PC-9 (cell line): ENCODE data around the gene CYB5R4. TPM values are rescaled to one million over a fixed set of nuclear protein-coding genes. Genes with fewer than 3 reads are reported as not detected.

Experiments used
- BruUV-seq: library from RNA; stranded (reverse); fragments of 400-500 nt; replicated peaks from 2 replicates; lab custom pipeline; 2021; lab: Mats Ljungman, UMichigan
- CTCF ChIA-PET: fragments of 300-600 bp; sonication (Branson Sonifier 250); formaldehyde crosslinking; loops from one replicate; lab custom pipeline; 2022; ENCODE audit warnings: antibody characterized with exemption; lab: Charles Lee
- POLR2A ChIA-PET: fragments of 300-600 bp; sonication (Branson Sonifier 250); formaldehyde crosslinking; loops from one replicate; lab custom pipeline; 2022; ENCODE audit warnings: antibody characterized with exemption; ENCODE audit not compliant: unreplicated experiment; lab: Charles Lee
- DNase-seq, 2 experiments: peaks; one replicate each; pipeline versions ENCODE4 v3.0.0 to v3.0.0-alpha.2; 2015 to 2022; ENCODE audit warnings: mixed read lengths in 1 of 2
- H2AFZ ChIP-seq: fragments of 200-600 bp; sonication (generic); 2 replicates; pipeline ENCODE4 v1.8.1; 2017; ENCODE audit warnings: antibody characterized with exemption
- H3F3A ChIP-seq: fragments of 200-600 bp; sonication (generic); 2 replicates; pipeline ENCODE4 v1.8.1; 2017; ENCODE audit warnings: antibody characterized with exemption, mild to moderate bottlenecking, low read depth; ENCODE audit not compliant: insufficient read depth
- H3K27ac ChIP-seq: fragments of 200-600 bp; sonication (generic); 2 replicates; pipeline ENCODE4 v1.6.1; 2016; ENCODE audit warnings: mixed run types
- H3K27me3 ChIP-seq: fragments of 200-600 bp; sonication (generic); 2 replicates; pipeline ENCODE4 v1.6.1; 2016; ENCODE audit warnings: low read depth, mixed run types; ENCODE audit not compliant: insufficient read depth
- H3K36me3 ChIP-seq: fragments of 200-600 bp; sonication (generic); 2 replicates; pipeline ENCODE4 v1.6.1; 2016; ENCODE audit warnings: low read depth, mixed run types
- H3K4me1 ChIP-seq: fragments of 200-600 bp; sonication (generic); replicated peaks from 2 replicates; pipeline ENCODE4 v1.6.1; 2016; ENCODE audit warnings: mixed run types; ENCODE audit not compliant: insufficient read depth
- H3K4me2 ChIP-seq: fragments of 200-600 bp; sonication (generic); 2 replicates; pipeline ENCODE4 v1.6.1; 2017; ENCODE audit warnings: mixed run types
- H3K4me3 ChIP-seq: fragments of 200-600 bp; sonication (generic); 2 replicates; pipeline ENCODE4 v1.6.1; 2016; ENCODE audit warnings: mixed run types
- H3K79me2 ChIP-seq: fragments of 200-600 bp; sonication (generic); 2 replicates; pipeline ENCODE4 v1.6.1; 2017; ENCODE audit warnings: low read depth, mixed run types
- H3K9me2 ChIP-seq: fragments of 200-600 bp; sonication (generic); 2 replicates; pipeline ENCODE4 v1.8.1; 2017; ENCODE audit warnings: mild to moderate bottlenecking; ENCODE audit not compliant: insufficient read depth
- H3K9me3 ChIP-seq: fragments of 200-600 bp; sonication (generic); 2 replicates; pipeline ENCODE4 v1.8.1; 2016; ENCODE audit warnings: low read depth; ENCODE audit not compliant: insufficient read depth
- H4K20me1 ChIP-seq: fragments of 200-600 bp; sonication (generic); 2 replicates; pipeline ENCODE4 v1.8.1; 2017; ENCODE audit not compliant: insufficient read depth
- EZH2 ChIP-seq: fragments of 200-600 bp; sonication (generic); IDR thresholded peaks from 2 replicates; pipeline ENCODE4 v1.8.0; 2017; ENCODE audit warnings: antibody characterized with exemption, low read depth
- intact Hi-C: fragments of 100-400 bp; cut with micrococcal nuclease; formaldehyde crosslinking; loops from one replicate; pipeline ENCODE4 v1.10.0; 2022; ENCODE audit not compliant: unreplicated experiment
- total RNA-seq: library from RNA; stranded (reverse); gene quantifications from 2 replicates; pipeline ENCODE4 v1.2.3, GENCODE V29; 2021
- TF ChIP-seq, protein P1 (sequence below): fragments of 200-600 bp; sonication (generic); conservative IDR thresholded peaks from 2 replicates; pipeline ENCODE4 v1.6.1; 2017; ENCODE audit warnings: mixed run types, antibody characterized with exemption, mild to moderate bottlenecking, moderate library complexity

CYB5R4 gene
- total RNA-seq, 1 experiment from 2014 or later, result 22.7 TPM

DNA sequence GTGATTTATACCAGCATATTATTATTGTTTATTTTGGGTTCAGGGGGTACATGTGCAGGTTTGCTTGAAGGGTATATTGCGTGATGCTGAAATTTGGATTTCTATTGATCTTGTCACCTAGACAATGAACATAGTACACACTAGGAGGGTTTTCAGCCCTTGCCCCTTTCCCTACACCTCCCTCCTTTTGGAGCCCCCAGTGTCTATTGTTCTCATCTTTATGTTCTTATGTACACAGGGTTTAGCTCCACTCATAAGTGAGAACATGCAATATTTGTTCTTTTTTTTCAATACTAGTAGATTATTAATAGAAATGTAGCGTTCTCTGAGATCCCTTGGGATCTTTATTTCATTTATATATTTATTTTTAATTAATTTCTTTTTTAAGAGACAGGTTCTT is 94.9 kb downstream of the CYB5R4 start:
- no peaks in the 10 kb centered on the region for H3K4me1 ChIP-seq

DNA sequence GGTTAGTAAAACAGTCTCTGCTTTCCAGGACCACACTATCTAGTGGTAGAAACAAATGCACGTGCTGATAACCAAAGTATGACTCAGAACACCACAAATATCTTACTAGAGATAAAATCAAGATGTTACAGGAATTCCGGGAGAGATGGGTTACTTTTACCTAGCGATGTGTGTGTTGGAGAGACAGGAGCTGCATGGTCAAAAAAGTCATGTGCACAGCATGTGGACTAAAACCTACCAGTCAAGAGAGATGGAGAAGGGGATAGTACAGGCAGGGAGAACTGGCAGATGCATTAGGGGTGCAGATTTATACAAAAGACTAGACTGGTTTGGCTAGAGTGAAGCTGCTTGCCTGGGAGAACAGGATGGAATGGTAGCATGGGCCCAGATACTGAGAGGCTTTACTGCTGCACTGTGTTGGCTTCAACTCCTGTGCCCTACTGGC is 98.8 kb downstream of the CYB5R4 start:
- H3K9me3 ChIP-seq, result no peaks in the 10 kb centered on the region
- H4K20me1 ChIP-seq, result no peaks in the 10 kb centered on the region
- POLR2A ChIA-PET, result no interaction called here
- H2AFZ ChIP-seq, result no peak overlapping the region
- intact Hi-C loops, result no loop called here
- H3K36me3 ChIP-seq, result no peaks in the 10 kb centered on the region
- H3K4me2 ChIP-seq, result no peak overlapping the region
- H3K79me2 ChIP-seq, result no peaks in the 10 kb centered on the region
- no peaks in the 10 kb centered on the region for H3K9me2 ChIP-seq
- H3K4me3 ChIP-seq, result no peak overlapping the region
- CTCF ChIA-PET, result no interaction called here
- no TSS peak for BruUV-seq
- H3K4me1 ChIP-seq, result no peaks in the 10 kb centered on the region
- H3K27me3 ChIP-seq, result no peaks in the 10 kb centered on the region
- TF ChIP-seq, protein P1, sequence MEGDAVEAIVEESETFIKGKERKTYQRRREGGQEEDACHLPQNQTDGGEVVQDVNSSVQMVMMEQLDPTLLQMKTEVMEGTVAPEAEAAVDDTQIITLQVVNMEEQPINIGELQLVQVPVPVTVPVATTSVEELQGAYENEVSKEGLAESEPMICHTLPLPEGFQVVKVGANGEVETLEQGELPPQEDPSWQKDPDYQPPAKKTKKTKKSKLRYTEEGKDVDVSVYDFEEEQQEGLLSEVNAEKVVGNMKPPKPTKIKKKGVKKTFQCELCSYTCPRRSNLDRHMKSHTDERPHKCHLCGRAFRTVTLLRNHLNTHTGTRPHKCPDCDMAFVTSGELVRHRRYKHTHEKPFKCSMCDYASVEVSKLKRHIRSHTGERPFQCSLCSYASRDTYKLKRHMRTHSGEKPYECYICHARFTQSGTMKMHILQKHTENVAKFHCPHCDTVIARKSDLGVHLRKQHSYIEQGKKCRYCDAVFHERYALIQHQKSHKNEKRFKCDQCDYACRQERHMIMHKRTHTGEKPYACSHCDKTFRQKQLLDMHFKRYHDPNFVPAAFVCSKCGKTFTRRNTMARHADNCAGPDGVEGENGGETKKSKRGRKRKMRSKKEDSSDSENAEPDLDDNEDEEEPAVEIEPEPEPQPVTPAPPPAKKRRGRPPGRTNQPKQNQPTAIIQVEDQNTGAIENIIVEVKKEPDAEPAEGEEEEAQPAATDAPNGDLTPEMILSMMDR, result no peak
- TF ChIP-seq EZH2, result no peak
- DNase-seq, result no peak
- H3F3A ChIP-seq, result no peaks in the 10 kb centered on the region
- no peak overlapping the region for H3K27ac ChIP-seq

More for the DNA sequence above, 94.9 kb downstream of the CYB5R4 start:
- TF ChIP-seq, protein P1, result no peak
- TF ChIP-seq EZH2, result no peak
- H3K27me3 ChIP-seq, result no peaks in the 10 kb centered on the region
- H3K4me2 ChIP-seq, result no peak overlapping the region
- H3K9me2 ChIP-seq, result no peaks in the 10 kb centered on the region
- intact Hi-C loops, result no loop called here
- H3K4me3 ChIP-seq, result no peak overlapping the region
- H3K79me2 ChIP-seq, result no peaks in the 10 kb centered on the region
- no peaks in the 10 kb centered on the region for H4K20me1 ChIP-seq
- CTCF ChIA-PET, result no interaction called here
- H3K36me3 ChIP-seq, result no peaks in the 10 kb centered on the region
- no TSS peak for BruUV-seq
- H3K9me3 ChIP-seq, result no peaks in the 10 kb centered on the region
- no peak overlapping the region for H3K27ac ChIP-seq
- POLR2A ChIA-PET, result no interaction called here
- H2AFZ ChIP-seq, result no peak overlapping the region
- no peak for DNase-seq
- no peaks in the 10 kb centered on the region for H3F3A ChIP-seq

DNA sequence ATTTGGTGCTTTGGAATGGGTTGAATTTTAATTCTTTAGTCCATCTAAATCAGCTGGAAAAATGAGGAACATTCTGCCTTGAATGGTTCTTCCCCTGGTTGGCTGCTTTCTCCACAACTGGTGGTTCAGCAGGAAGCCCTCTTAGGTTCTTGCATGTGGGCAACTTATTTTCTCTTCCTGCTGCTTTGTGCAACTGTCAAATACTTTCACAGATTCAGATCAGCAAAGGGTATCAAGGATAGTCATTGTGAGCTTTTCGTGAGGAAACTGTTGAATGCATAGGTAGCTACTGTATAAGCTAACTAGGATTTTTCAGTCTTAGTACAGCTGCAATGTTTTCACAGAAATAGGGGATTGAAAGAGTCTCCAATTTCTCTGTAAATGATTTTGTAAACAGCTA is 101.2 kb downstream of the CYB5R4 start:
- no TSS peak for BruUV-seq
- DNase-seq, result no peak
- POLR2A ChIA-PET, result no interaction called here

More for the DNA sequence above, 101.2 kb downstream of the CYB5R4 start:
- Histone ChIP-seq H3F3A (no peaks in the 10 kb centered on the region), H3K9me2 (no peaks in the 10 kb centered on the region), H3K27me3 (no peaks in the 10 kb centered on the region), H3K4me1 (no peaks in the 10 kb centered on the region), H3K27ac (no peak overlapping the region), H4K20me1 (no peaks in the 10 kb centered on the region), H3K36me3 (no peaks in the 10 kb centered on the region), H3K9me3 (no peaks in the 10 kb centered on the region), H3K4me3 (no peak overlapping the region), H3K4me2 (no peak overlapping the region), H3K79me2 (no peaks in the 10 kb centered on the region), H2AFZ (no peak overlapping the region)
- CTCF ChIA-PET, result no interaction called here
- intact Hi-C loops, result no loop called here
- TF ChIP-seq, protein P1, result no peak
- TF ChIP-seq EZH2, result no peak
